Heart left ventricle (tissue), 13 donors: ENCODE data around the gene SBNO1.

Experiments
- POLR2A ChIP-seq, 2 donors: fragments of 450-650 bp; IDR thresholded peaks; one replicate each; pipeline ENCODE4 v1.6.1; 2017; ENCODE audit warnings: antibody characterized with exemption in 2 of 2, mild to moderate bottlenecking in 2 of 2, moderate library complexity in 2 of 2
- TF ChIP-seq, protein P1 (sequence below), 12 donors: fragments of 200-600 bp; sonication (generic) in 4 of 12; IDR thresholded peaks; one replicate each; pipeline versions ENCODE4 v1.5.0 to v1.8.0; 2018 to 2022; ENCODE audit warnings: antibody characterized with exemption in 12 of 12, mild to moderate bottlenecking in 5 of 12
- donor health status: ischemic (EF 13 %, LVEDD 7.1; RV severe dilation, severe dysfunction).
- donor health status: DM: no; HTN: yes; CAD: no.
- donor health status: DM: no; HTN: no; CAD: no.
- donor health status: ischemic (EF 25% LVEDD 6.9; RV normal size, moderate dysfunction).
- donor health status: ischemic (EF 25% LVEDD 5.7; RV mildly dilated, moderate dysfunction).
- donor health status: ischemic (EF 35%, LVEDD 5.7; RV mildly dilated, moderate dysfunction).
- donor health status: nonischemic (EF 11% LVEDD 7.7; RV severe dilation, severe dysfunction).
- donor health status: DM: yes; HTN: yes; CAD: no.
- donor health status: PGD.
- donor health status: ischemic (EF 29% LVEDD 5.4; RV normal size, mild dysfunction).
- donor health status: nonischemic (EF 23%, LVEDD 6.1; RV moderate dilation, normal function).

DNA sequence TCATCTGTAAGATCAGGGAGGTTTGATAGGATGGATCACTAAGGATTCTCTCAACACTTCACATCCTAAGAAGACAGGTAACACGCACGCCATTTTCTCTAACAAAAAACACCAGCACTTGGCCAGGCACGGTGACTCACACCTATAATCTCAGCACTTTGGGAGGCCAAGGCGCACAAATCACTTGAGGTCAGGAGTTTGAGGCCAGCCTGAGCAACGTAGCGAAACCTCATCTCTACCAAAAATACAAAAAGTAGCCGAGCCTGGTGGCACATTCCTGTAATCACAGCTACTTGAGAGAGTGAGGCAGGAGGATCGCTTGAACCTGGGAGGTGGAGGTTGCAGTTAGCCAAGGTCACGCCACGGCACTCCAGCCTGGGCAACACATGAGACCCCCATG, 82.5 kb downstream of the SBNO1 start:
- TF ChIP-seq, protein P1, sequence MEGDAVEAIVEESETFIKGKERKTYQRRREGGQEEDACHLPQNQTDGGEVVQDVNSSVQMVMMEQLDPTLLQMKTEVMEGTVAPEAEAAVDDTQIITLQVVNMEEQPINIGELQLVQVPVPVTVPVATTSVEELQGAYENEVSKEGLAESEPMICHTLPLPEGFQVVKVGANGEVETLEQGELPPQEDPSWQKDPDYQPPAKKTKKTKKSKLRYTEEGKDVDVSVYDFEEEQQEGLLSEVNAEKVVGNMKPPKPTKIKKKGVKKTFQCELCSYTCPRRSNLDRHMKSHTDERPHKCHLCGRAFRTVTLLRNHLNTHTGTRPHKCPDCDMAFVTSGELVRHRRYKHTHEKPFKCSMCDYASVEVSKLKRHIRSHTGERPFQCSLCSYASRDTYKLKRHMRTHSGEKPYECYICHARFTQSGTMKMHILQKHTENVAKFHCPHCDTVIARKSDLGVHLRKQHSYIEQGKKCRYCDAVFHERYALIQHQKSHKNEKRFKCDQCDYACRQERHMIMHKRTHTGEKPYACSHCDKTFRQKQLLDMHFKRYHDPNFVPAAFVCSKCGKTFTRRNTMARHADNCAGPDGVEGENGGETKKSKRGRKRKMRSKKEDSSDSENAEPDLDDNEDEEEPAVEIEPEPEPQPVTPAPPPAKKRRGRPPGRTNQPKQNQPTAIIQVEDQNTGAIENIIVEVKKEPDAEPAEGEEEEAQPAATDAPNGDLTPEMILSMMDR (IDR thresholded peaks at IDR 0.05), result no peak
- TF ChIP-seq POLR2A (IDR thresholded peaks at IDR 0.05), result no peak
